NCI-H146 (cell line): ENCODE measurements around the gene MAN1C1.
"Not testable (repeated sequence)": the region's sequence is repeated elsewhere in the genome, so short reads cannot be mapped to it uniquely, and the experiment has no call there.

Experiments used
- DNase-seq: peaks from one replicate; lab custom pipeline; 2025; lab: John Stamatoyannopoulos, UW

The MAN1C1 gene

DNA sequence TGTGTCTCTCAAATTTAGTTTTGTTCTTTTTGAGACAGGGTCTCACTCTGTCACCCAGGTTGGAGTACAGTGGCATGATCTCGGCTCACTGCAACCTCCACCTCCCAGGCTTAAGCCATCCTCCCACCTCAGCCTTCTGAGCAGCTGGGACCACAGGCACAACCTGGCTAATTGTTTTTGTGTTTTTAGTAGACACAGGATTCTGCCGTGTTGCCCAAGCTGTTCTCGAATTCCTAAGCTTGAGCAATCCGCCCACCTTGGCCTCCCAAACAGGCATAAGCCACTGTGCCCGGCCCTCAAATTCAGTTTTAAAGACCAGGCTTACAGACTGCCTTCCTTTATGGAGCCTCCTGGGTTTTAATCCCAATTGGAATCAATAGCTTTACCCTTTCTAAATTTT is 99.7 kb downstream of the MAN1C1 start:
- DNase-seq = no peak

- no peak for DNase-seq
These were observed 102.1 kb downstream of the MAN1C1 start for GRCh38 chr1:25718732-25719131.

GRCh38 chr1:25720624-25721023 is 104.0 kb downstream of the MAN1C1 start:
- DNase-seq = no peak

GRCh38 chr1:25723250-25723880 is 106.8 kb downstream of the MAN1C1 start:
- DNase-seq = no peak

DNA sequence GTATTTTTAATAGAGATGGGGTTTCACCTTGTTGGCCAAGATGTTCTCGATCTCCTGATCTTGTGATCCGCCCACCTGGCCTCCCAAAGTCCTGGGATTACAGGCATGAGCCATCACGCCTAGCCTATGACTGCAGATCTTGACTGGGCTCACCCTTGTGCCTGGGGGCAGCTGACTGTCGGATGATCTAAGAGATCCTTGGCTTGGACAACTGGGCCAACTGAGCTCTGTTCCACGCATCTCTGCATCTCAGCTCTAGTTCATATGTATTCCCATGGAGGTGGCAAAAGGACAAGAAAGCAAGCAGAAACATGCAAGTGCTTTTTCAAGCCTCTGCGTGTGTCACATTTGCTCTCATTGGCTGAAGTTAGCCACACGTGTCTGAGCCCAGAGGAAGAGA is 107.6 kb downstream of the MAN1C1 start:
- no peak for DNase-seq

GRCh38 chr1:25724966-25725365 is 108.4 kb downstream of the MAN1C1 start:
- peak; percentile 94 for DNase-seq

DNA sequence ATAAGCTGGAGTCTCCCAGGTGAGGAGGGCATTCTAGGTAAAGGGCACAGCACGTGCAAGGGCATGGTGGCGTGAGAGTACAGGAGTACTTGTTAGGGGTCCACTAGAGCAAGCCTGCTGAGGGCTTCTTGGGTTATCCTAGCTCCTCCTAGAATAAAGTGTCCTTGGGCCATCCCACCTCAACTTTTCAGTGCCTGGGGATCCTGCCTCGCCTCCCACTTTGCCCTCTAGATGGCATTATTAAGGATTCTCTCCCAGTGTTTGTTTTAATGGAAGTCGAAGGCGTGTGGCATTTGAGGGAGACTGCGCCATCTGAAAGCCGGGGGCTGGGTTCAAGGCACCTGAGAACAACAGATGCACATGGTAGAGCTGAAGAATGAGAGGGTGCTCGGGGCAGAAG is 108.9 kb downstream of the MAN1C1 start:
- no peak for DNase-seq

- DNase-seq = no peak
These were observed 110.5 kb downstream of the MAN1C1 start for GRCh38 chr1:25727088-25727487.

- DNase-seq = no peak
These were observed 111.2 kb downstream of the MAN1C1 start for GRCh38 chr1:25727635-25728286.

DNA sequence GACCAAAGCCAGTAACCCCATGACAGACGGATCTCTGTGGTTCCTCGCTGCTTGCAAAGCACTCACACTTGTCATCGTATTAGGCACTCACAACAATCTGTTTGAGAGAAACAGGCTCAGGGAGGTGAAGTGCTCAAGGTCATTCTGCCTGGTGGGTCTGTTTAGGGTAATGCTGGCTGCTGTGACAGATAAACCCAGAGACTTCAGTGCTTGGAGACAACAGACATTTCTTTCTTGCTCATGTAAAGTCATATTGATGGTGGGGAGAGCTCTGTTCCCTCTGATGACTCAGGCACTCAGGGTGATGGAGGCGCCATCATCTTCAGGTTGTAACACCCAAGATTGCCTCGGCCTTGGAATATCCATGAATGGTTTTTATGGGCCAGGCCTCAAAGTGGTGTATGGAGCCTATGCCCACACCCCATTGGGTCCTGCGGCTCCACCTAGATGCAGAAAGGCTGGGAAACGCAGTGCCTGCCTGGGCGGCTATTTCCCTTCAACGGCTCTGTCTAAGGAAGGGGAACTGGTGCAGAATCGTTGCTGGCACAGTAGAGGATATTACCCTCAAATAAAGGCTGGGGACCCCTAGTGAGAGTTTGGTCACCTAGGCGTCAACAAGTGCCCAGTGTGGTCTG is 111.8 kb downstream of the MAN1C1 start:
- DNase-seq = no peak

DNA sequence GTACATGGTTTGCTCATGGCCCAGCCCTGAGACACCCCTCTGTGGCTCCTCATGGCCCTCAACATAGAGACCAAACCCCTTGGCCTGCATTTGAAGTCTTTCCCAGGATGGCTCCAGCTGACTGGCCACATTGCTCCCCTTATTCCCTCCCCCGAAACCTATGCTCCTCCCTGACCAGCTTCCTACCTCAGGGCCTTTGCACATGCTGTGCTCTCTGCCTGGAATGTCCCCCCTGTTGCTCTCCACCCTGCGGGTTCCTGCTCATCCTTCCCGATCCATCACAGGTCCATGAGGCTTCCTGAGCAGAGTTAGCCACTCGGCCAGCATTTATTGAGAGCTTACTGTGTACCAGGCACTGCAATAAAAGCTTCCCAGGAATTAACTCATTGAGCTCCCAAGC is 112.5 kb downstream of the MAN1C1 start:
- DNase-seq = no peak

GRCh38 chr1:25729790-25730644 is 113.4 kb downstream of the MAN1C1 start:
- DNase-seq = peak; percentile 48

- DNase-seq = no peak
These were observed 114.6 kb downstream of the MAN1C1 start for GRCh38 chr1:25731148-25731547.

DNA sequence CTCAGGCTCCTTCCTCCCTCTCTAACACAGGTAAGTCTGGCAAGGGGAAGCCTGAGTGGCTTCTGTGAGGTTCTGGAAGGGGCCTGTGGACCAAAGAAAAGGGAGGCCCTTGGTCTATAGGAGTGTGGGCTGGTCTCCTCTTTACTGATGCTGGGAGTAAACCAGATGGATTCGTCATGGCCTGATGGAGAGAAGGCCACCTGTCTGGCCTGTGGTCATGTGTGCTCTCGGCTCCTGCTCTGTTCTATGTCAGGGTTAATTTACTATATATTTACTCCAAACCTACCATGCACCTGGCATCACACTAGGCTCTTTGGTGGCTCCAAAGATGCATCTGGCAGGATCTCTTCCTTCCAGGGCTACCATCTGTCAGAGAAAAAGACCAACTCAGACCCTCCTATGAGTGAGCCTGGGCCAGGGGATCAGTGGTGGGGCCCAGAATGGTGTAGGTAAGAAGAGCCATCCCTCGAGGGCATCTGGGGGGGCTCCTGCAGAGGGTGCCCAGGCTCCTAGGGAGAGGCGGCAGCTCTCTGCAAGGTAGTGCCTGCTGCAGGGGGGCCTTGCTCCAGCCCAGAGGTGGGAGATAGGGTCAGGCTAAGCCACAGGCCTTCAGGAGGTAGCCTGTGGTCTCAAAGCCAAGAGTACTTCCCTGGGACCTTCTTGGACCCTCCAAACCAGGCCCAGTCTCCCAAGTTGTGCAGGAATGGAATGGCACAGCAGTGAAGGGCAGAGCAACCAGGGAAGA is 115.2 kb downstream of the MAN1C1 start:
- DNase-seq = no peak

DNA sequence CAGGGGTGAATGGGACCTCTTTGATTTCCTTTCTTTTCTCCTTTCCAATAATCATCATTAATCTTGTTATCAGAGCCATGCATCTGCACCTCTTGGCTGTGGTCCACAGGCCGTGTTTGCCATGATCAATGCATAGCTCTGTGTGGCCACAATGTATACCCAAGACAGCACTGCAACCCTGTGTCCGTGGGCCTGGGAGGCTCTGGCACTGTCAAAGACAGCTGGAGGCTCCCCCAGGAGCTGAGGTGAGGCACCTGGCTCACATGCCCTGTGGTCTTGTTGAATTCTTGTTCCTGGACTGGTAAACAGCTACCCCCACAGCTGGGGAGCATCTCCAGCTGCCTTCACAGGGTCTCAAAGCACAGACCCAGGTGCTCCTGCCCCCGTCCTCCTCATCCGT is 116.2 kb downstream of the MAN1C1 start:
- peak; percentile 47 for DNase-seq

DNA sequence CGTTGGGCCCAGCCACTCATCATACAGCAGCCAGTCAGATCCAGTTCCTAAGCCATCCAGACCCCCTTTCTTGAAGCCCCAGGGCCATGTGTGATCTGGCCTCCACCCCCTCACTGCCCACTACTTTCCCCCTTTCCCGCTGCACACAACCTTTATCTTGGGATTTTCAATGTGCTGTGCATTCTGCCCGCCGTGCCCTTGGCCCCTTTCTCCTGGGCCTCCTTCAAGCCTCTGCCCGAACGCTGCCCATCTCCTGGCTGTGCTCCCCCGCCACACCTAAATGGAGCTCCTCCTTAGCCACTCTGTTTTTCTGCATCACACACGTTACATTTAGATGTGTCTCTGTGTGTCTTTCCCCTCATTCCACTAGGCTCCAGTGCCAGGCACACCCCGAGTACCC is 116.7 kb downstream of the MAN1C1 start:
- DNase-seq = no peak

GRCh38 chr1:25734991-25735390 is 118.4 kb downstream of the MAN1C1 start:
- not testable (repeated sequence) for DNase-seq

- no peak for DNase-seq
These were observed 119.5 kb downstream of the MAN1C1 start for GRCh38 chr1:25735956-25736529.

DNA sequence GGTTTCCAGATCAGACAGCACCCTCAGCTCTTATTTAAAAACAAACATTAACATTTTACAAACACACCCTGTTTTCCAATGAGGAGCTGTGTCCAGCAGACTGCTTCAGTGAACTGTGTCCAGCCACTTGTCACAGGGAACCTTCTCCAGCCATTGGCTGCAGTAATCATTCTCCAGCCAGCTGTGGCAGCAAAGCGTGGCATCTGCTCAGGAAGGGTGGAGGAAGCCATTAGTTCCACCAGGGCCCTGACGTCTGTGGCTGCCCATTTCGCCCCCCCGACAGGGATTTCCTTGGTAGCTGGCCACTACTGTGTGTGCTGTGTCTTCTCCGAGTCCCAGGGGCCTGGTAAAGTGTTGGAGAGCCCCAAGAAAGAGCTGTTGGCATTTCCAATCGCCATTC is 120.5 kb downstream of the MAN1C1 start:
- no peak for DNase-seq

- DNase-seq = no peak
These were observed 121.9 kb downstream of the MAN1C1 start for GRCh38 chr1:25738499-25738898.

DNA sequence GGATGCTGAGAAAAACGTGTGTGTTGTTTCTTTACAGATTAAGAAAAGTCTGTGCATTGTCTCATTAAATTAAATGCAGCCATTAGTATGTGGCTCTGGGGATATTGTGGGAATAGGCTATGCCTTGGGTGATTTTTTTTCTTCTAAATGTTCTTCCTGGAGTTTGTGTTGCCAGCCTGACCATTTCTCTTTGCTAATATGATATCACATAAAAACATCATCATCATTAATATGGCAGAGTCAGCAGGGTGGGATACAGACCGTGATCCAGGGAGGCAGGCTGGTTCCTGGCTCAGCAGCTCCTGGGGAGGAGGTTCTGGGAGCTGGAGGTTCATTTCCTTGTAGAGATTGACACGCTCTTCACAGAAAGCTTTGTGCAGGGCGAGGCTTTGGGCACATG is 122.8 kb downstream of the MAN1C1 start:
- DNase-seq = no peak

DNA sequence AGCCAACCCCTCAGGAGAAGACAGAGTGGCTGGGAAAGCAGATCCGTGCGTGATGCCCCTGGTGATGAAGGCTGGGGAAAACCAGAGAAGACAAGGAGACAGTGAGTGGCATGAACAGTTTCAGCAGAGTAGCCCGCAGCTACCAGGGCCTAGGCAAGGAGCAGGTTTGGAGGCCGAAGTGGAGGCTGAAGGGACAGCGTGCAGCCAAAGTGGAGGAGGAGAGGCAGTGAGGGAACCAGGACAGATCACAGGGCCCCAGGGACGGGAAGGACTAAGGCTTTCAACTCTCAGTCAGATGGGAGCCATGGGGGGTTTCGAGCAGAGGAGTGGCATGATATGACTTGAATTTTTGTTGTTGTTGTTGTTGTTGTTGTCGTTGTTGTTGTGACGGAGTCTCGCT is 123.5 kb downstream of the MAN1C1 start:
- no peak for DNase-seq
